Measurements from ENCODE around the gene CAPZA2. TPM values are rescaled to one million over a fixed set of nuclear protein-coding genes. Genes with fewer than 3 reads are reported as not detected.
"Not testable (repeated sequence)": the region's sequence is repeated elsewhere in the genome, so short reads cannot be mapped to it uniquely, and the experiment has no call there.

The CAPZA2 gene
- total RNA-seq, 1 donor from 2014 or later, result 80.5 TPM

DNA sequence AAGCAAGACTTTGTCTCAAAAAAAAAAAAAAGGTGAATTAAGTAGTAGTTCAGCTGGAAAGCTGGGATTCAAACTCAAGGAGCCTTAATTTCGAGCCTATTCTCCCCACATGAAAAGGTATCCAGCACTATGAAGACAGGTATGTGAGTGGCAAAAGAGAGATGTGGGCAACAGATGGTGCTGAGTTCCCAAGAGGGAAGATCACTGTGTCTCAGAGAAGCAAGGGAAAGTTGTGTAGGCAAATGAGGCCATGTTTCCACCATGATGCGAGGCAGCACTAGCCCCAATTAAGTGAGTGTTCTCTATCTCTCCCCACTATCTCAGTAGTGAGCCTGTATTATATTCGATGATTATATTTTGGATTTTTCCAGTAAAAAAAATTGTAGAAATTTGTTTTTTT is 71.1 kb downstream of the CAPZA2 start:
- Histone ChIP-seq H3K9me3 (no peaks in the 10 kb centered on the region), H3K27ac (no peak overlapping the region), H3K4me3 (no peak overlapping the region), H3K27me3 (no peaks in the 10 kb centered on the region), H3K36me3 (no peaks in the 10 kb centered on the region), H3K4me1 (no peaks in the 10 kb centered on the region)
- DNase-seq (ENCODE audit: low spot score in 2 of 2), result no peak
- intact Hi-C loops (cut with DNase I), result loop anchor here (10.0 kb wide), 1 partner anchor 451 kb away; no protein-coding TSS in a partner anchor
- no peak for TF ChIP-seq CTCF (IDR thresholded peaks at IDR 0.05)

DNA sequence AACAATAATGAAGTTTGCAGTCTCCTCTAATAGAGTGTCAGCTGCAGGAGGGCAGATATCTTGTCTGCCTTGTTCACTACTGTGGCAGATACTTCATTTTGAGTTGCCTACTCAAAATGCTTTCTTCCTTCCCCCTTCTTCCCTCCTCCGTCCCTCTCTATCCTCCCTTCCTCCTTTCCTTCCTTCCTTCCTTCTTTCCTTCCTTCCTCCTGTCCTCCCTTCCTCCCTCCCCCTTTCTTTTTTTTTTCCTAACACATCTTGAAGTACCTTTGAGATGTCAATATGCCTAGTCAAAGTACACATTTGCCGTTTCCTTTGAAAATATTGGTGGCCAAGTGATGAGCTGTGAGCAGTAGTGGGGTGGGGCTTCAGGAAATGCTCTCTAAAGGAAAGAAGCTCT is 72.2 kb downstream of the CAPZA2 start:
- H3K27me3 ChIP-seq, result no peaks in the 10 kb centered on the region
- no peak overlapping the region for H3K27ac ChIP-seq
- intact Hi-C loops (cut with DNase I), result loop anchor here (10.0 kb wide), 1 partner anchor 450 kb away; no protein-coding TSS in a partner anchor
- no peaks in the 10 kb centered on the region for H3K4me1 ChIP-seq
- H3K36me3 ChIP-seq, result no peaks in the 10 kb centered on the region
- no peak for TF ChIP-seq CTCF (IDR thresholded peaks at IDR 0.05)
- no peak for DNase-seq (ENCODE audit: low spot score in 2 of 2)
- no peaks in the 10 kb centered on the region for H3K9me3 ChIP-seq
- H3K4me3 ChIP-seq, result no peak overlapping the region

DNA sequence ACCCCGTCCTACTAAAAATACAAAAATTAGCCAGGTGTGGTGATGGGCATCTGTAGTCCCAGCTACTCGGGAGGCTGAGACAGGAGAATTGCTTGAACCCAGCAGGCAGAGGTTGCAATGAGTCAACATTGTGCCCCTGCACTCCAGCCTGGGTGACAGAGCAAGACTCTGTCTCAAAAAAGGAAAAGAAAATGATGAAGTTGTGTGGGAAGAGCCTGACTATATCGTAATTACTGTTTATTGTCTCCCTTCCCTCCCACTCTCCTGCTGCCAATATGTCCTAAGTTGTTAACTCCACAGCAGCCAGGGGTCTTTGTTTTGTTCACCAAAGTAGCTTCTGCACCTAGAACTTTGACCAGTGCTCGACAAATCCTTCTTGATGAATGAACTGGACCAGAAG is 74.5 kb downstream of the CAPZA2 start:
- not testable (repeated sequence) for H3K9me3 ChIP-seq; DNase-seq (ENCODE audit: low spot score in 2 of 2); H3K27ac ChIP-seq; H3K36me3 ChIP-seq; H3K4me3 ChIP-seq; H3K27me3 ChIP-seq; H3K4me1 ChIP-seq
- intact Hi-C loops (cut with DNase I), result loop anchor here (10.0 kb wide), 1 partner anchor 448 kb away; no protein-coding TSS in a partner anchor

- no peaks in the 10 kb centered on the region for H3K27me3 ChIP-seq
- DNase-seq (ENCODE audit: low spot score in 2 of 2), result no peak
- H3K27ac ChIP-seq, result no peak overlapping the region
- no peaks in the 10 kb centered on the region for H3K4me1 ChIP-seq
- TF ChIP-seq CTCF (IDR thresholded peaks at IDR 0.05), result no peak
- H3K9me3 ChIP-seq, result no peaks in the 10 kb centered on the region
- no peaks in the 10 kb centered on the region for H3K36me3 ChIP-seq
- H3K4me3 ChIP-seq, result no peak overlapping the region
- intact Hi-C loops (cut with DNase I), result loop anchor here (10.0 kb wide), 1 partner anchor 446 kb away; no protein-coding TSS in a partner anchor
Measured at GRCh38 chr7:116938678-116939077, 76.3 kb downstream of the CAPZA2 start.

GRCh38 chr7:116940689-116941370 is 78.4 kb downstream of the CAPZA2 start:
- Histone ChIP-seq H3K27ac (no peak overlapping the region), H3K4me3 (no peak overlapping the region), H3K27me3 (no peaks in the 10 kb centered on the region), H3K36me3 (no peaks in the 10 kb centered on the region), H3K9me3 (no peaks in the 10 kb centered on the region), H3K4me1 (no peaks in the 10 kb centered on the region)
- DNase-seq (ENCODE audit: low spot score in 2 of 2), result no peak
- TF ChIP-seq CTCF (IDR thresholded peaks at IDR 0.05), result no peak
- intact Hi-C loops (cut with DNase I), result no loop called here

DNA sequence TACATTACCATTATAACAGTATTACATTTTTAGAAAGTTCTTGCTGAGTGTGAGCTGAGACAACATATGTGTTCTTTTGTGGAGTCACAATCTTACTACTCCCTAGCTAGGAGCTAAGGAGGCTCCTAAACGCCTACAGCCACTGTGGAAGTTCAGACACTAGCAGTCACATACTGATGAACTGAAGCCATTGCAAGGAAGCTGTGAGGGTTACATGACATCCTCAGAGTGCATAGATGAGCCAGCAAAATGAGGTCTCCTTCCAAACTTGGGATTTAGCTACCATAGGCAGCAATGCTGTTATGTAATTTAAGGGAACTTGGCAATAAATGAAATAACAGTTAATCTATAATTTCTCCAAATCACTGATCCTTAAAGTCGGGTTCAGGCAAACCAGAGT is 80.1 kb downstream of the CAPZA2 start:
- Histone ChIP-seq H3K36me3 (no peaks in the 10 kb centered on the region), H3K9me3 (no peaks in the 10 kb centered on the region), H3K27me3 (no peaks in the 10 kb centered on the region), H3K4me3 (no peak overlapping the region), H3K27ac (no peak overlapping the region), H3K4me1 (no peaks in the 10 kb centered on the region)
- TF ChIP-seq CTCF (IDR thresholded peaks at IDR 0.05), result no peak
- DNase-seq (ENCODE audit: low spot score in 2 of 2), result no peak
- intact Hi-C loops (cut with DNase I), result no loop called here

Data from ascending aorta (tissue), 2 donors.